GM18520 (cell line): ENCODE data around the gene NQO2.
"Not testable (repeated sequence)": the region's sequence is repeated elsewhere in the genome, so short reads cannot be mapped to it uniquely, and the experiment has no call there.

Source experiments
- ATAC-seq: cut with Tn5 transposase; IDR thresholded peaks from one replicate; pipeline ENCODE4 v1.9.1; 2021; ENCODE audit not compliant: unreplicated experiment

NQO2 gene

GRCh38 chr6:2988426-2989331 is 11.0 kb upstream of the NQO2 start:
- ATAC-seq, result peak; percentile 62

- ATAC-seq, result peak; percentile 57
These were observed 10.1 kb upstream of the NQO2 start for GRCh38 chr6:2989332-2990247.

- no peak for ATAC-seq
These were observed 9.3 kb upstream of the NQO2 start for GRCh38 chr6:2990248-2990931.

GRCh38 chr6:2990932-2991506 is 8.7 kb upstream of the NQO2 start:
- no peak for ATAC-seq

- no peak for ATAC-seq
These were observed 7.2 kb upstream of the NQO2 start for GRCh38 chr6:2992330-2992979.

DNA sequence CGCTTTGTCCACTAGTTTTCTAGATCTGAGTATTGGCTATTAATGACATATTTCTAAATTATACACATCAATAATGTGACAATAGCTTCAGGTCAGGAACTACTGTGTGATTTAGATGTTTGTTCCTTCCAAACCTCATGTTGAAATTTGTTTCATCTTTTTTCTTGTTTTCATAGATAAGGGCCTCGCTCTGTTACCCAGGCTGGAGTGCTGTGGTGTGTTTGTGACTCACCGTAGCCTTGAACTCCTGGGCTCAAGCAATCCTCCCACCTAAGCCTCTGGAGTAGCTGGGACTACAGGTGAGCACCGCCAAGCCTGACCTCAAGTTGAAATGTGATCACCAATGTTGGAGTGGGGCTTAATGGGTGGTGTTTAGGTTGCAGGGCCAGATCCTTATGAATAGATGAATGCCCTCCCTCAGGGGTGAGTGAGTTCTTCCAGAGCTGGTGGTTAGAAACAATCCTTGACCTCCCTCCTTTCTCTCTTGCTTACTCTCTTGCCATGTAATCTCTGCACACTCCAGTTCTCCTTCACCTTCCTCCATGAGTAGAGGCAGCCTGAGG is 5.9 kb upstream of the NQO2 start:
- ATAC-seq, result no peak

DNA sequence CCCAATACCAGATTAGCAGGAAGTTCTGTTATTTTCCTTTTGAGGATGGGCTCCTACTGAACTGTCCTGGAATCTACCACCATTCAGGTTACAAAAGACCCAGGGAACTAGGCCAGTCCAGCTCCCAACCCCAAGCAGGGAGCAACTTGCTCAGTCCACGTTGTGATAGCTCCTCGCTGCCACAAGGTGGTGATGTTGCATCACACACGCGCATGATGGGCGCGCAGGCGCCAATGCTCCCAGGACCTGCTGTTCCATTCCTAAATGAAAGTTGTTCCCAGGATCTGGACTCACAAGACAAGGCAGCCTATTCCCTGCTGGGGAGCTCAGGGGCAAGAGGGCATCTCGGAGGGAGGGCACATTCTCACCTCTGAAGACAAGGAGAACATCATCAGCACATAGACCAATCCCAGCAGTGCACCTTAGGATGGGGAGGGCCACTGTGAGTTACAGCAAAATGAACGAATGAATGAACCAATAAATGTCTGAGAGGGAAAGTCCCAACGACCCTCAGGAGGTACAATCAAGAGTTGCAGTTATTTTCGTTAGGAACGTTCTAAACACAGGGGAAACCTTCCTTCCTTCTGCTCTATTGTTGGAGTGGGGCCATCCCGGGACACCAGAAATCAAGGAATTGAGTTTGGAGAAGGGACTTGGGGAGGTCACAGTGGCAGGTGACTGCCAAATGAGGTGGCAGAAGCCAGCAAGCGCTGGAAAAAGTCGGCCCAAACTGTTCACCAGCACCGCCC is 1.3 kb upstream of the NQO2 start:
- peak; percentile 32 for ATAC-seq

DNA sequence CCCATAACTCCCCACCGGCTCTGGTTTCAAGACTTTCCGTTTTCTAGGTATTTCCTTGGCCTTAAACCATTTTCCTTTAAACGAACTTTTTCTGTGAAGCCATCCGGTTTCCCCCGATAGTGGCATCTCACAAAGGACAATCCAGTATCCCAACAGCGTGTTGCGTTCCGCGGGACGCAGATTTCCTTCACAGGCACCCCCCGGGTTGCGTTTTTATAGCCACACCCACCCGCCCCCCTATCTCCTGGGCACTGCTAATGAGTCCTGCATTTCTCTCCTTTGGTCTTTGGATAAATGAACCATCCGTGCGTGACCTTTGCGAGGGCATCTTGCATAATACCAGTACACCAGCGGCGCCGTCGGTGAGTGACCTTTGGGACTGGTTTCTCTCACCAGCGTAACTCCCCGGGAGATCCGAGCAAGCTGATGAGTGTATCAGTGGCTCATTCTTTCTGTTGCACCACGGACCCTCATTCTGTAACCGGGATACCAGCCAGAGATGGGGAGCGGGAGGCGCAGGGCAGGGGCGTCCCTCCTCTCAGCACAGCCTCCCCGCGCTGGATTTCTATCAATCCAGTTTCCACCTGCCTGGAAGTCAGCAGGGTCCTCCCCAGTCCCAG is 586 bp upstream of the NQO2 start:
- ATAC-seq, result peak; percentile 16

- no peak for ATAC-seq
These were observed 1.6 kb downstream of the NQO2 start for GRCh38 chr6:3001146-3001772.

DNA sequence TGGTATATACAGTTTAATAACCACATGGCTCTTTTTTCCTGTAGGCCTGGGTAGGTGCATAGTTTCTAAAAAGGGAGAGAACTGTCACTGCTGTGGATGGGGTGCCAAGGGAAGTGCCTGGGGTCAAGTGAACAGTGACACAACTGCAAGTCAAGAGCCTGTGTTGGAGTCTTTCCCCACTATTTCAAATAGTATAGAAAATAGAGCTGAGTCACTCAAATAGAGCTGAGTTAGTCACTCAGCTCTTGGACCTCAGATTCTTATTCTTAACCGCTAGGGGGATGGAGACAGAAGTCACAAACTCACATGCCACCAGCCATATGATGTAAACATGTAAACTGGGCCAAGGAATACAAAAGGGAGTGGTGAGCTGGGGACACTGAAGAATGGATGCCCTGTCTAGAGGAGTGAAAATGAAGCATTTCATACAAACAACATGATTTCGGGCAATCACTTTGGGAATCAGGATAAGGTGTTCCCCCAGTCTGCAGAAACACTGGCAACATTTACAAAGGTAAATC is 2.1 kb downstream of the NQO2 start:
- no peak for ATAC-seq

DNA sequence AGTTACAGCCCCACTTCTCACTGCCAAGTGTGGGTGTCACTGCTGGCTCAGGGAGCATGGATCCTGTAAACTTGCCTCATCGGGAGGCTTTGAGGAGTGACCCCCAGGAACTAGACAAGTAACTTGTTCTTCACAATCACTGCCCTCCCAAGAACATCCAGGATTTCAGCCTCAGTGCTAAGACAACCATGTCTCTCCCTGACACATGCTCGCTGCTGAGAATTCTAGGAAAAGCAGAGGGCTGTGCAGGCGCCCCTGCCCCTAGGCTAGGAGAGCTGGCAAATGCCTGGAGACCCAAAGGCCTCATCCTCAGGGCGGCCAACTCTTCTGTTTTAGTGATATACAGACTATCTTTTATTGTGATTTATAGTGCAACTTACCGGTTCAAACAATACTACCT is 3.5 kb downstream of the NQO2 start:
- not testable (repeated sequence) for ATAC-seq

DNA sequence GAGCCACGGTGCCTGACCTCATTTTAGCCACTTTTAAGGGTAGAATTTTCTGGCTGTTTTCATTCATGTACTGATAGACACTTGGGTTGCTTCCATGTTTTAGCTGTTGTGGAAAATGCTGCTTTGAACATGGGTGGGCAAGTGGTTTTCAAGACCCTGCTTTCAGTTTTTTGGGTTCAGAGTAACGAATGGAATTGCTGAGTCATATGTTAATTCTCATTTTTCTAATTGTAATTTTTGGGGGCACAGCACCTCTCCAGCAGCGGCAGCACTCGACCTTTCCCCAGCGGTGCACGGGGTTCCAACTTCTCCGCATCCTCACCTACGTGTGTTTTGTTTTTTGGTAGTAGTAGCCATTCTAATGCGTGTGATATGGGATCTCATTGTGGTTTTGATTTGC is 5.4 kb downstream of the NQO2 start:
- ATAC-seq, result no peak

GRCh38 chr6:3005874-3006273 is 6.2 kb downstream of the NQO2 start:
- ATAC-seq, result no peak

DNA sequence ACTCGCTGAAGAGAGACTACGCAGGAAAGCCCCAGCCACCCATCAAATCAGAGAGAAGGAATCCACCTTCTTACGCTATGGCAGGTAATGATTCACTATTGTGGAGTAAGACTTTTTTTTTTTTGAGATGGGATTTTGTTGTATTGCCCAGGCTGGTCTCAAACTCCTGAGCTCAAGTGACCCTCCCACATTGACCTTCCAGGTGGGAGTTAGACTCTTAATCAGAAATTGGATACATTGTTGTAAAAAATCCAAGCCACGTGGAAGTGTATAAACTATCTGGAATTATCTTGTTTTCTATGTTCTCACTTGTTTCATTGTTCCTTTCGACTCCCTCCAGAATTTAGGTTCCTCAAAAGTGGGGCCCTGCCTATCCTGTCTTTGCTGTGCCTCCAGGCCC is 6.8 kb downstream of the NQO2 start:
- ATAC-seq, result no peak

GRCh38 chr6:3007571-3007970 is 7.9 kb downstream of the NQO2 start:
- ATAC-seq, result no peak

GRCh38 chr6:3008712-3009265 is 9.1 kb downstream of the NQO2 start:
- ATAC-seq, result not testable (repeated sequence)

DNA sequence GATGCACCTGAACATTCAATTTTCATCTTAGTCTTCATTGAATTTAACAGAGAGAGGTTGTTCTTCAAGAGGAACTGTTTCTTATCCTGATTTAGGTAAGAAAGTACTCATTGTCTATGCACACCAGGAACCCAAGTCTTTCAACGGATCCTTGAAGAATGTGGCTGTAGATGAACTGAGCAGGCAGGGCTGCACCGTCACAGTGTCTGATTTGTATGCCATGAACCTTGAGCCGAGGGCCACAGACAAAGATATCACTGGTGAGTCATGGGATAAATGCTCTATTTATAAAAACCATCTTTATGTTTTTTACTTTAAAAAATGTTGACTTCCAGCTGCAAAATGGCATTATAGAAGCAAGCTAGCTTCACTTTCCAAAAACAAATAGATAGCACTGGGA is 10.2 kb downstream of the NQO2 start:
- no peak for ATAC-seq

DNA sequence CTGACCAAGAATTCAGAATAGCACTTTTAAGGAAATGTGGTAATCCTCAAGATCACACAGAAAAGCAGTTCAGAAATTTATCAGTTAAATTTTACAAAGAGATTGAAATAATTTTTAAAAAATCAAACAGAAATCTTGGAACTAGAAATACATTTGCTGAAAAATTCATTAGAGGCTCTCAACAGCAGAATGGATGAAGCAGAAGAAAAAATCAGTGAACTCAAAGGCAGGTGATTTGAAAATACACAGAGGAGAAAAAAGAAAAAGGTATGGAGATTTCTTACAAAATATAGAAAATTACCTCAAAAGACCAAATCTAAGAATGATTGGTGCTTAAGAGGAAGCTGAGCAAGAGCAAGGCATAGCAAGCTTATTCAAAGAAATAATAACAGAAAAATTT is 11.5 kb downstream of the NQO2 start:
- no peak for ATAC-seq
